ENCODE data around the gene MRAP.

Gene MRAP

GRCh38 chr21:32325706-32326105 is 27.1 kb downstream of the MRAP start:
- no peak for DNase-seq

- DNase-seq, result no peak
Observed at GRCh38 chr21:32328595-32328994, 29.9 kb downstream of the MRAP start.

GRCh38 chr21:32329331-32329730 is 30.7 kb downstream of the MRAP start:
- no peak for DNase-seq

- DNase-seq, result no peak
Observed at GRCh38 chr21:32329776-32330175, 31.1 kb downstream of the MRAP start.

- no peak for DNase-seq
Observed at GRCh38 chr21:32330784-32331311, 32.2 kb downstream of the MRAP start.

- DNase-seq, result no peak
Observed at GRCh38 chr21:32331444-32332305, 33.0 kb downstream of the MRAP start.

- DNase-seq, result no peak
Observed at GRCh38 chr21:32332463-32332951, 33.9 kb downstream of the MRAP start.

- DNase-seq, result no peak
Observed at GRCh38 chr21:32333953-32334673, 35.5 kb downstream of the MRAP start.

- no peak for DNase-seq
Observed at GRCh38 chr21:32334980-32335531, 36.4 kb downstream of the MRAP start.

- no peak for DNase-seq
Observed at GRCh38 chr21:32335601-32336575, 37.2 kb downstream of the MRAP start.

- no peak for DNase-seq
Observed at GRCh38 chr21:32336711-32337110, 38.1 kb downstream of the MRAP start.

GRCh38 chr21:32337206-32337605 is 38.6 kb downstream of the MRAP start:
- DNase-seq, result no peak

GRCh38 chr21:32338209-32338921 is 39.7 kb downstream of the MRAP start:
- no peak for DNase-seq

- DNase-seq, result no peak
Observed at GRCh38 chr21:32340863-32341848, 42.5 kb downstream of the MRAP start.

GRCh38 chr21:32346951-32347350 is 48.3 kb downstream of the MRAP start:
- DNase-seq, result no peak

- no peak for DNase-seq
Observed at GRCh38 chr21:32347351-32347750, 48.7 kb downstream of the MRAP start.

GRCh38 chr21:32347977-32348376 is 49.3 kb downstream of the MRAP start:
- DNase-seq, result no peak

- no peak for DNase-seq
Observed at GRCh38 chr21:32348604-32349332, 50.1 kb downstream of the MRAP start.

- no peak for DNase-seq
Observed at GRCh38 chr21:32349333-32349944, 50.8 kb downstream of the MRAP start.

Data from CD4-positive, alpha-beta T cell treated with Interleukin-4 for 4 hours (primary cell).